ENCODE results near the gene MRGPRF. TPM values are rescaled to one million over a fixed set of nuclear protein-coding genes. Genes with fewer than 3 reads are reported as not detected.

The MRGPRF gene
- total and polyA plus RNA-seq, 10 donors: 2.2 to 21.2 (median 9.7) TPM

DNA sequence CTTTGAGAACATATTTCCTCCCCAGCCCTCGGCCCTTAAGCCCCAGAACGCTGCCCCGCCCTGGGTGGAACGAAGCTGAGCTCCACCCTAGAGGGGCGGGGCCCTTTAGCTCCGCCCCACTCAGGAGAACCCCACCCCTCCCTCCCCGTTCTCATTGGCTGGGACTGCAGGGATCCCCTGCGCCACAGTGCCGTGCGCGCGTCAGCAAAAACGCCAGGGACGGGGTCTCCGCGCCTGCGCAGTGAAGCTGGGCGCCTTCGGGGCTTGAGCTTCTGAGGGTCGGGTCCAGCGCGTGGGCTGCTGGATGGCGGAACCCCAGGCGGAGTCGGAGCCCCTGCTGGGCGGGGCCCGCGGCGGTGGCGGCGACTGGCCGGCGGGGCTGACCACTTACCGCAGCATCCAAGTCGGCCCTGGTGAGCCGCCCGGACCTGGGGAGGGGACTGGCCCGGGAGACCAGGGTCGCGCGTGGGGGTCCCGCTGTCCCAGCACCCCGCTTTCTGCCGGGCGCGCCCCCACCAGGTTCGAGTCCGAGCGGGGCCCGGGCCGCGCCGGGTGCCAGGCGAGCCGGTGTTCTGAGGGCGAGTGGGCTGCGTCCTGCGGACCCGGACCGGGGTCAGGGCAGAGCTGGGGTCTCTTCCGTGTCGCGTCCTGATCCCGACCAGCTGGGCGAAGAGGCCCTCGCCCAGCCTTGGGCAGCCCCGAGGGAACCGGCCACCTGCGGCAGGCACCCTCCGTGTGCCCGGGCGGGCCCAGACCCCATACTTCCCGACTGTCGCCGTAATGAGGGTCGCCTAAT lies 35.8 kb upstream of the MRGPRF start, which contains the start of gene TPCN2:
TPCN2 (plus strand) TSS at position 239 of the 796 bp plus-strand sequence; CDS start at position 305, 66 bp downstream.
- Histone ChIP-seq H3K4me1 (peaks cover 11 to 74% (median 50%) of the 10 kb centered on the region in 6 donors), H3K9me3 (no peaks in the 10 kb centered on the region), H3K27me3 (replicated peaks in 1 of 7) (no peaks in the 10 kb centered on the region), H3K4me3 (peak within 1 kb of the TSS; percentile 52 to 84 (median 76)), H3K27ac (peak within 1 kb of the TSS; percentile 74 to 97 (median 92)), H3K36me3 (peaks cover 0 to 8% (median 3%) of the 10 kb centered on the region in 6 donors)
- TF ChIP-seq POLR2A (IDR thresholded peaks at IDR 0.05) (no peak), POLR2AphosphoS5 (IDR thresholded peaks at IDR 0.05) (peak; percentile 88 to 92 (median 90)), CTCF (IDR thresholded peaks at IDR 0.05 in 8 of 11, conservative IDR thresholded peaks at IDR 0.05 in 3 of 11) (peak in 1 of 11 experiments; percentile 39)
- intact Hi-C loops (cut with DNase I; ENCODE audit: low total_unique reads): no loop called here
- WGBS, 5 donors: 0 to 1% (median 1%) methylated on average over 24 to 76 of the region's 76 CpGs
- DNase-seq: peak; percentile 97

- intact Hi-C loops (cut with DNase I; ENCODE audit: low total_unique reads): no loop called here
- no peaks in the 10 kb centered on the region for H3K9me3 ChIP-seq
- peaks cover 11 to 67% (median 47%) of the 10 kb centered on the region in 6 donors for H3K4me1 ChIP-seq
- H3K27ac ChIP-seq: peak overlapping the region in 7 of 8 donors; percentile 81 to 97 (median 92)
- DNase-seq: no peak
- peaks cover 0 to under 1% (median 0%) of the 10 kb centered on the region in 6 donors for H3K36me3 ChIP-seq
- 23 to 33% (median 29%) methylated on average over 10 to 11 of the region's 11 CpGs for WGBS, 5 donors
- TF ChIP-seq CTCF (IDR thresholded peaks at IDR 0.05 in 8 of 11, conservative IDR thresholded peaks at IDR 0.05 in 3 of 11): no peak
- TF ChIP-seq POLR2A (IDR thresholded peaks at IDR 0.05): no peak
- peak overlapping the region in 7 of 8 donors; percentile 52 to 84 (median 75) for H3K4me3 ChIP-seq
- H3K27me3 ChIP-seq (replicated peaks in 1 of 7): peaks cover 0 to 3% (median 0%) of the 10 kb centered on the region in 7 donors
Observed at GRCh38 chr11:69048031-69048693, 35.1 kb upstream of the MRGPRF start.

GRCh38 chr11:69044111-69045013 lies 31.3 kb upstream of the MRGPRF start:
- DNase-seq: peak; percentile 77
- H3K27me3 ChIP-seq (replicated peaks in 1 of 7): peaks cover 0 to 3% (median 0%) of the 10 kb centered on the region in 7 donors
- H3K4me3 ChIP-seq: no peak overlapping the region
- TF ChIP-seq POLR2AphosphoS5 (IDR thresholded peaks at IDR 0.05): peak in 2 of 3 donors; percentile 31 to 41
- TF ChIP-seq POLR2A (IDR thresholded peaks at IDR 0.05): no peak
- peak in 9 of 11 experiments; percentile 7 to 51 (median 42) for TF ChIP-seq CTCF (IDR thresholded peaks at IDR 0.05 in 8 of 11, conservative IDR thresholded peaks at IDR 0.05 in 3 of 11)
- H3K9me3 ChIP-seq: no peaks in the 10 kb centered on the region
- H3K27ac ChIP-seq: peak overlapping the region in 1 of 8 donors; percentile 13
- 32 to 48% (median 37%) methylated on average over 15 of the region's 15 CpGs for WGBS, 5 donors
- intact Hi-C loops (cut with DNase I; ENCODE audit: low total_unique reads): no loop called here
- peaks cover 0 to 32% (median 10%) of the 10 kb centered on the region in 6 donors for H3K4me1 ChIP-seq
- no peaks in the 10 kb centered on the region for H3K36me3 ChIP-seq

Data from spleen (tissue), 11 donors.